Measurements from ENCODE around the gene HHAT.
"Not testable (repeated sequence)": the region's sequence is repeated elsewhere in the genome, so short reads cannot be mapped to it uniquely, and the experiment has no call there.

- not testable (repeated sequence) for TF ChIP-seq CTCF (IDR thresholded peaks at IDR 0.05; ENCODE audit: low read length); EZH2phosphoT487 (IDR thresholded peaks at IDR 0.05; ENCODE audit: low read length); EZH2 (optimal IDR thresholded peaks at IDR 0.05; ENCODE audit: low read depth, low read length)
Observed at GRCh38 chr1:210354305-210354704, 25.6 kb downstream of the HHAT start.

Data from MM.1S (cell line).